H1 (cell line): ENCODE data around the gene SYCE3. TPM values are rescaled to one million over a fixed set of nuclear protein-coding genes. Genes with fewer than 3 reads are reported as not detected.

ENCODE experiments used
- CTCF ChIA-PET: fragments of 300-600 bp; sonication (Branson Sonifier 250); formaldehyde crosslinking; loops from one replicate; lab custom pipeline; 2021; ENCODE audit not compliant: partially characterized antibody; lab: Charles Lee
- POLR2A ChIA-PET: fragments of 300-600 bp; sonication (Branson Sonifier 250); formaldehyde crosslinking; loops from one replicate; lab custom pipeline; 2021; ENCODE audit warnings: inconsistent platforms; ENCODE audit not compliant: partially characterized antibody; lab: Charles Lee
- DNase-seq, 2 experiments: peaks; one replicate each; pipeline versions ENCODE4 v3.0.0 to v3.0.0-alpha.2; 2010 to 2022; ENCODE audit warnings: low spot score in 2 of 2, low read depth in 1 of 2, mixed read lengths in 1 of 2
- FAIRE-seq: peaks from 2 replicates; lab custom pipeline; 2011; peaks lifted over from hg19 to GRCh38; lab: Jason Lieb, UNC
- H2AFZ ChIP-seq: 2 replicates; pipeline ENCODE4 v1.8.1; 2012; ENCODE audit warnings: low read length, inconsistent platforms
- H2AK5ac ChIP-seq: 2 replicates; pipeline ENCODE4 v1.6.1; 2013; ENCODE audit warnings: low read depth, low read length
- H2BK120ac ChIP-seq: replicated peaks from 2 replicates; pipeline ENCODE3; 2013; ENCODE audit warnings: low read depth, low read length, inconsistent platforms
- H2BK12ac ChIP-seq: 2 replicates; pipeline ENCODE4 v1.6.1; 2013; ENCODE audit warnings: low read depth, low read length
- H2BK15ac ChIP-seq: 2 replicates; pipeline ENCODE4 v1.6.1; 2013; ENCODE audit warnings: low read length
- H2BK20ac ChIP-seq: 2 replicates; pipeline ENCODE4 v1.6.1; 2013; ENCODE audit warnings: low read length
- H2BK5ac ChIP-seq: 2 replicates; pipeline ENCODE4 v1.6.1; 2013; ENCODE audit warnings: low read depth, low read length
- H3K14ac ChIP-seq: 2 replicates; pipeline ENCODE4 v1.6.1; 2013; ENCODE audit warnings: inconsistent platforms; ENCODE audit not compliant: insufficient read length
- H3K18ac ChIP-seq: 2 replicates; pipeline ENCODE4 v1.6.1; 2013; ENCODE audit warnings: low read length; ENCODE audit errors: extremely low read depth
- H3K23ac ChIP-seq: 2 replicates; pipeline ENCODE4 v1.6.1; 2013; ENCODE audit warnings: inconsistent platforms; ENCODE audit not compliant: insufficient read length
- H3K23me2 ChIP-seq: 2 replicates; pipeline ENCODE4 v1.6.1; 2013; ENCODE audit warnings: low read depth, low read length
- H3K27ac ChIP-seq: 2 replicates; pipeline ENCODE4 v1.6.1; 2011; ENCODE audit warnings: low read depth, low read length, inconsistent platforms
- H3K27me3 ChIP-seq, 4 experiments: replicated peaks in 1 of 4; 1 replicate in 1 of 4; 2 replicates in 3 of 4; pipeline versions ENCODE4 v1.6.1 to v1.8.1; 2011 to 2013; ENCODE audit warnings: low read length in 3 of 4, mild to moderate bottlenecking in 3 of 4, inconsistent platforms in 2 of 4, mixed read lengths in 2 of 4, moderate library complexity in 1 of 4; ENCODE audit not compliant: control insufficient read depth in 3 of 4, insufficient read depth in 3 of 4; ENCODE audit errors: extremely low read depth in 1 of 4
- H3K36me3 ChIP-seq, 4 experiments: 2 replicates each; pipeline versions ENCODE4 v1.6.1 to v1.8.1; 2011 to 2013; ENCODE audit warnings: mild to moderate bottlenecking in 4 of 4, low read length in 3 of 4, moderate library complexity in 2 of 4, control low read depth in 1 of 4, inconsistent platforms in 1 of 4; ENCODE audit not compliant: insufficient read depth in 4 of 4, control insufficient read depth in 2 of 4
- H3K4ac ChIP-seq: replicated peaks from 2 replicates; pipeline ENCODE3; 2013; ENCODE audit warnings: low read length, low read depth, mixed read lengths, inconsistent platforms; ENCODE audit not compliant: insufficient read length
- H3K4me1 ChIP-seq, 4 experiments: replicated peaks in 1 of 4; 1 replicate in 1 of 4; 2 replicates in 3 of 4; pipeline versions ENCODE4 v1.6.1 to v1.8.1; 2011 to 2013; ENCODE audit warnings: low read length in 3 of 4, inconsistent platforms in 2 of 4, mixed read lengths in 1 of 4; ENCODE audit not compliant: insufficient read depth in 4 of 4, control insufficient read depth in 3 of 4
- H3K4me2 ChIP-seq, 2 experiments: 2 replicates each; pipeline versions ENCODE4 v1.6.1 to v1.8.1; 2011 to 2013; ENCODE audit warnings: low read depth in 2 of 2, low read length in 2 of 2, control low read depth in 1 of 2, inconsistent platforms in 1 of 2, mild to moderate bottlenecking in 1 of 2; ENCODE audit not compliant: insufficient read depth in 1 of 2
- H3K4me3 ChIP-seq, 4 experiments: fragments of 200-600, 300-600 bp in 1 of 4; sonication (generic), shearing (Covaris generic), sonication (Bioruptor Twin) in 1 of 4; 2 replicates each; pipeline versions ENCODE4 v1.5.1 to v1.8.1; 2011 to 2016; ENCODE audit warnings: low read length in 4 of 4, low read depth in 3 of 4, control low read depth in 2 of 4, inconsistent platforms in 2 of 4, mild to moderate bottlenecking in 2 of 4, mixed read lengths in 1 of 4, moderate library complexity in 1 of 4; ENCODE audit not compliant: insufficient read depth in 2 of 4; ENCODE audit errors: extremely low read depth in 1 of 4
- H3K56ac ChIP-seq: replicated peaks from 2 replicates; pipeline ENCODE3; 2013; ENCODE audit warnings: low read depth, mild to moderate bottlenecking, mixed read lengths, low read length, inconsistent platforms; ENCODE audit not compliant: insufficient read length
- H3K79me1 ChIP-seq: 2 replicates; pipeline ENCODE4 v1.6.1; 2013; ENCODE audit warnings: low read depth, low read length, control low read depth
- H3K79me2 ChIP-seq, 2 experiments: 2 replicates each; pipeline versions ENCODE4 v1.6.1 to v1.8.1; 2012 to 2013; ENCODE audit warnings: low read length in 2 of 2, mild to moderate bottlenecking in 2 of 2, inconsistent platforms in 1 of 2; ENCODE audit not compliant: insufficient read depth in 2 of 2, control insufficient read depth in 1 of 2
- H3K9ac ChIP-seq, 4 experiments: replicated peaks in 1 of 4; 1 replicate in 1 of 4; 2 replicates in 3 of 4; pipeline versions ENCODE4 v1.6.1 to v1.8.1; 2011 to 2013; ENCODE audit warnings: low read depth in 3 of 4, low read length in 3 of 4, control low read depth in 2 of 4, mild to moderate bottlenecking in 2 of 4, moderate library complexity in 2 of 4, inconsistent platforms in 1 of 4; ENCODE audit errors: extremely low read depth in 1 of 4
- H3K9me3 ChIP-seq, 2 experiments: 2 replicates each; pipeline versions ENCODE4 v1.6.1 to v1.8.1; 2012 to 2013; ENCODE audit warnings: mild to moderate bottlenecking in 2 of 2, moderate library complexity in 2 of 2, control low read depth in 1 of 2, inconsistent platforms in 1 of 2, low read depth in 1 of 2, low read length in 1 of 2, mixed read lengths in 1 of 2; ENCODE audit not compliant: insufficient read depth in 2 of 2
- H4K20me1 ChIP-seq, 2 experiments: replicated peaks in 1 of 2; 2 replicates each; pipeline versions ENCODE3 to v1.8.1; 2011 to 2013; ENCODE audit warnings: inconsistent platforms in 2 of 2, low read length in 2 of 2, mild to moderate bottlenecking in 1 of 2; ENCODE audit not compliant: insufficient read depth in 2 of 2, control insufficient read depth in 1 of 2
- H4K5ac ChIP-seq: 2 replicates; pipeline ENCODE4 v1.6.1; 2013; ENCODE audit warnings: low read length, low read depth, mixed read lengths, inconsistent platforms; ENCODE audit not compliant: insufficient read length
- H4K8ac ChIP-seq: 2 replicates; pipeline ENCODE4 v1.8.0; 2013; ENCODE audit warnings: mild to moderate bottlenecking, moderate library complexity, low read length, inconsistent platforms; ENCODE audit not compliant: insufficient read depth; ENCODE audit errors: extremely low read depth
- H4K91ac ChIP-seq: replicated peaks from 2 replicates; pipeline ENCODE3; 2013; ENCODE audit warnings: low read length, mixed read lengths, inconsistent platforms; ENCODE audit not compliant: insufficient read length
- ATF2 ChIP-seq: IDR thresholded peaks from 2 replicates; pipeline ENCODE4 v1.6.1; 2012; ENCODE audit warnings: low read length, inconsistent platforms
- WGBS, 2 experiments: shearing (Covaris generic) in 1 of 2; methylation state at CpG; one replicate each; pipeline versions ENCODE4 v1.1.6 to v1.1.7; 2013 to 2015; ENCODE audit warnings: low lambda C conversion rate in 2 of 2, mixed read lengths in 2 of 2, inconsistent platforms in 1 of 2, low coverage in 1 of 2, missing lambda C conversion rate in 1 of 2; ENCODE audit not compliant: insufficient replicate concordance in 2 of 2, insufficient coverage in 1 of 2, insufficient read length in 1 of 2; ENCODE audit errors: extremely low coverage in 1 of 2, missing lambda C conversion rate in 1 of 2; 5-methylcytosine and 5-hydroxymethylcytosine counted together
- polyA plus RNA-seq, 7 experiments: library from polyadenylated mRNA; depleted of rRNA in 3 of 7; stranded (reverse) in 5 of 7; unstranded in 2 of 7; fragments of >200 nt in 5 of 7; fragments of 200-250 nt in 2 of 7; gene quantifications; 1 replicate in 5 of 7; 2 replicates in 1 of 7; 4 replicates in 1 of 7; pipeline versions ENCODE4 v1.2.1 to v1.2.3, GENCODE V29; 2011 to 2013; ENCODE audit warnings: missing spikeins in 2 of 7, mixed read lengths in 2 of 7
- total RNA-seq: library from RNA; stranded (reverse); fragmentation: NEBNext Ultra II Directional; extraction: Animal tissue kit (Norgen Biotek cat#: 25700); gene quantifications from 2 replicates; pipeline ENCODE4 v1.2.1, GENCODE V29; 2021

SYCE3 gene
- total and polyA plus RNA-seq, 2 of the 8 experiments (the other 6 are each of a cell fraction or from before 2014, with no cell fraction given) = 1.9 TPM; not detected in 1

DNA sequence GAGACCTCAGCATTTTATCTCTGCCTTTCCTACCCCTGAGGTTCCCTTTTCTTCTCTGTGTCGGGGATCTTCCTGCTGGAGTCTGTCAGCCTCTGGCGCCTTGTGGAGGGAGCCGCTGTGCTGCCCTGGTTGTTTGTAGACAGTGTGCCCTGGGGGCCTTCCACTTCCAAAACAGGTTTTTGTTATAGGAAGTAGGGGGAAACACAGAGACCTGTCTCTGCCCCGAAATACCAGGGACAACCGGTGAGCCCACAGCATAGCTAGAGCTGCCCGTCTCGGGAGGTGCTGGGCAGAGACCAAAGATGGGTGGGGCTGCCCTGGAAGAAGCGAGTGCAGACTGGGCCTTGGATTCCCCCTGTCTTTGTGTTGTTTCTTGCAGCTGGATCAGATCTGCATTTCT lies 46.7 kb downstream of the SYCE3 start:
- ChIA-PET POLR2A (interaction anchor here (1.1 kb wide), 1 partner anchor 8 kb away, joined by 3 read pairs; no protein-coding TSS in a partner anchor), CTCF (interaction anchor here (0.6 kb wide), 1 partner anchor 52 kb away, joined by 3 read pairs; no protein-coding TSS in a partner anchor)
- WGBS, 2 experiments = 92% methylated on average over 8 of the region's 8 CpGs; no CpG with 5 or more reads in 1 of the 2 experiments

More for the DNA sequence above, 46.7 kb downstream of the SYCE3 start:
- H3K4me1 ChIP-seq = no peaks in the 10 kb centered on the region
- peaks cover 10 to 31% of the 10 kb centered on the region in 2 experiments for H3K79me2 ChIP-seq
- no peak overlapping the region for H4K8ac ChIP-seq
- no peak overlapping the region for H3K18ac ChIP-seq
- H2BK120ac ChIP-seq = no peak overlapping the region
- no peak overlapping the region for H2AK5ac ChIP-seq
- no peak overlapping the region for H4K5ac ChIP-seq
- no peak overlapping the region for H2AFZ ChIP-seq
- no peak overlapping the region for H2BK12ac ChIP-seq
- no peak for TF ChIP-seq ATF2
- TF ChIP-seq, all 59 proteins: peak for 0
- H3K23me2 ChIP-seq = no peaks in the 10 kb centered on the region
- H3K79me1 ChIP-seq = peaks cover 14% of the 10 kb centered on the region; the same call in 1 of the 2 replicates
- no peak overlapping the region for H3K4ac ChIP-seq
- H3K4me3 ChIP-seq = no peak overlapping the region
- H3K27ac ChIP-seq = no peak overlapping the region
- H3K23ac ChIP-seq = no peak overlapping the region
- H3K36me3 ChIP-seq = peaks cover 0 to 12% (median 7%) of the 10 kb centered on the region in 4 experiments; a peak in 5 of 8 replicates
- H3K9me3 ChIP-seq = no peaks in the 10 kb centered on the region
- H3K9ac ChIP-seq = no peak overlapping the region
- H2BK5ac ChIP-seq = no peak overlapping the region
- no peak overlapping the region for H3K56ac ChIP-seq
- no peak for DNase-seq
- H2BK15ac ChIP-seq = no peak overlapping the region
- no peak overlapping the region for H3K4me2 ChIP-seq
- FAIRE-seq = no peak
- H3K27me3 ChIP-seq = no peaks in the 10 kb centered on the region
- H2BK20ac ChIP-seq = no peak overlapping the region
- H4K20me1 ChIP-seq = peaks cover 9 to 19% of the 10 kb centered on the region in 2 experiments
- no peak overlapping the region for H4K91ac ChIP-seq
- H3K14ac ChIP-seq = no peak overlapping the region
